NB4 (cell line): ENCODE results near the gene CCDC91.

Source experiments
- DNase-seq: peaks from one replicate; pipeline ENCODE4 v3.0.0; 2010; ENCODE audit warnings: low read depth
- H3K4me3 ChIP-seq: one replicate; pipeline ENCODE4 v1.5.1; 2011; ENCODE audit warnings: mild to moderate bottlenecking, low read depth, low read length, moderate library complexity
- MAX ChIP-seq: IDR thresholded peaks from 2 replicates; pipeline ENCODE4 v1.6.1; 2011; ENCODE audit warnings: low read depth, low read length
- MYC ChIP-seq: IDR thresholded peaks from 2 replicates; pipeline ENCODE4 v1.6.1; 2011; ENCODE audit warnings: low read depth, low read length
- POLR2A ChIP-seq: IDR thresholded peaks from 2 replicates; pipeline ENCODE4 v1.6.1; 2011; ENCODE audit warnings: mild to moderate bottlenecking; ENCODE audit not compliant: insufficient read length; ENCODE audit errors: extremely low read depth
- TF ChIP-seq, protein P1 (sequence below): IDR thresholded peaks from one replicate; pipeline ENCODE4 v1.5.1; 2012; ENCODE audit warnings: low read depth, low read length

Gene CCDC91

DNA sequence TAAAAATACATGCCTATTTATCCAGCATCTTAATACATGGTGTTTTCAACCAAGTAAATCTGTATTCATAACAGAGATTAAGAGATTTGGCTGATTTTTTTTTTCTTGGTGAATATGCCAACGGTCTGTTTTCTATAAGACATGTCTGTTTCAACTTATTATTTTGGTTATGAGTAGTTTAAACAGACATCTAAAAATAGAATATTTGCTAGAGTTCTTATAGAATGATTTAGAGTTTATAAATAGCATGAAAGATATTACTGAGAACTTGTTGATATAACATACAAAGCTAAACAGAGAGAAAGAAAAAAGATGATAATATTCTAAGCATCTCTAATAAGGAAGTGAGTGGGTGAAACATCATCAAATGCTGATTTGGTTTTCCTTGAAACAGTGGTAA lies 199.9 kb downstream of the CCDC91 start:
- TF ChIP-seq MYC (no peak), POLR2A (no peak), MAX (no peak)
- TF ChIP-seq, protein P1, sequence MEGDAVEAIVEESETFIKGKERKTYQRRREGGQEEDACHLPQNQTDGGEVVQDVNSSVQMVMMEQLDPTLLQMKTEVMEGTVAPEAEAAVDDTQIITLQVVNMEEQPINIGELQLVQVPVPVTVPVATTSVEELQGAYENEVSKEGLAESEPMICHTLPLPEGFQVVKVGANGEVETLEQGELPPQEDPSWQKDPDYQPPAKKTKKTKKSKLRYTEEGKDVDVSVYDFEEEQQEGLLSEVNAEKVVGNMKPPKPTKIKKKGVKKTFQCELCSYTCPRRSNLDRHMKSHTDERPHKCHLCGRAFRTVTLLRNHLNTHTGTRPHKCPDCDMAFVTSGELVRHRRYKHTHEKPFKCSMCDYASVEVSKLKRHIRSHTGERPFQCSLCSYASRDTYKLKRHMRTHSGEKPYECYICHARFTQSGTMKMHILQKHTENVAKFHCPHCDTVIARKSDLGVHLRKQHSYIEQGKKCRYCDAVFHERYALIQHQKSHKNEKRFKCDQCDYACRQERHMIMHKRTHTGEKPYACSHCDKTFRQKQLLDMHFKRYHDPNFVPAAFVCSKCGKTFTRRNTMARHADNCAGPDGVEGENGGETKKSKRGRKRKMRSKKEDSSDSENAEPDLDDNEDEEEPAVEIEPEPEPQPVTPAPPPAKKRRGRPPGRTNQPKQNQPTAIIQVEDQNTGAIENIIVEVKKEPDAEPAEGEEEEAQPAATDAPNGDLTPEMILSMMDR = no peak
- H3K4me3 ChIP-seq = no peak overlapping the region
- no peak for DNase-seq

DNA sequence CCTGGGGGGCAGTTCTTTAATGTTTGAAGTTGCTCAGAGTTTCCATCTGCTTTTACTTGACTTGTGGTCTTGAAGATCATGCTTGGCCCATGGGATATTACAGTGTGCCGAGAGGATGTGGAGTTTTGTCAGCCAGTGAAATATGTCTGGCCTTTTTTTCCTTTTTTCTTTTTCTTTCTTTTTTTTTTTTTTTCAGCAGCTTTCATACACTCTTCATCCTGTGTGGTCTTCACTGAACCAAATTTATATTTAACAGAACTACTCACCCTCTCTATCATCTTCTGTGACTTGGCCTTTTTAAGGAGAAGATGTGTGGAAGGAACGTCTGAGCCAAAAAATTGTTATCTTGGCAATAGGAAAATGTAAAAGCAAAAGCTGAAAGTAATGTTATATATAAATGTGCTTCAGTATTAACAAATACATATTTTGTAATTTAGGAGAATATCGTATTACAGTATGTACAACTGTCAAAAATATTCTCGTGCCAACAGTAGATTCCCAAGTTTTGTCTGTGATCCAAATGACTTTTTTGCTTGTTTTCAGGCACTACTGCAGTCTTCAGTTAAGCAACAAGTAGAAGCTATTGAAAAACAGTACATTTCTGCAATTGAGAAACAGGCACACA lies 200.6 kb downstream of the CCDC91 start:
- TF ChIP-seq MAX (no peak), POLR2A (no peak), MYC (no peak)
- TF ChIP-seq, protein P1 = no peak
- H3K4me3 ChIP-seq = no peak overlapping the region
- DNase-seq = no peak

DNA sequence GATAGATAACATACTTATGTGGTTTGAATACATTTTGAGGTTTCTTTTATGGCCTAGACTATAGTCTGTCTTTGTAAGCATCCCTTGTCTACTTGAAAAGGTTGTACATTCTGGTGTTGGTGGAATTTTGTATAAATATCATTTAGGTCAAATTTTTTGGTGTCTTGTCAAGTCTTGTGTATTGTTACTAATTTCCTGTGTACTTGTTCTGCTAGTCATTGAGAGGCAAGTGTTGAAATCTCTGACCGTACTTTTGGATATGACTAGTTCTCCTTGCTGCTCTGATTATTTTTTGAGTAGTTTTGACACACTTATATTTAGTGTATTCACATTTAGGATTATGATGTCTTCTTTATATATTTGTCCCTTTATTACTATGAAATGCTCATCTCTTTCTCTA lies 219.6 kb downstream of the CCDC91 start:
- TF ChIP-seq MAX = no peak
- TF ChIP-seq, protein P1 = no peak
- TF ChIP-seq MYC = no peak
- TF ChIP-seq POLR2A = no peak
- no peak for DNase-seq
- H3K4me3 ChIP-seq = no peak overlapping the region

DNA sequence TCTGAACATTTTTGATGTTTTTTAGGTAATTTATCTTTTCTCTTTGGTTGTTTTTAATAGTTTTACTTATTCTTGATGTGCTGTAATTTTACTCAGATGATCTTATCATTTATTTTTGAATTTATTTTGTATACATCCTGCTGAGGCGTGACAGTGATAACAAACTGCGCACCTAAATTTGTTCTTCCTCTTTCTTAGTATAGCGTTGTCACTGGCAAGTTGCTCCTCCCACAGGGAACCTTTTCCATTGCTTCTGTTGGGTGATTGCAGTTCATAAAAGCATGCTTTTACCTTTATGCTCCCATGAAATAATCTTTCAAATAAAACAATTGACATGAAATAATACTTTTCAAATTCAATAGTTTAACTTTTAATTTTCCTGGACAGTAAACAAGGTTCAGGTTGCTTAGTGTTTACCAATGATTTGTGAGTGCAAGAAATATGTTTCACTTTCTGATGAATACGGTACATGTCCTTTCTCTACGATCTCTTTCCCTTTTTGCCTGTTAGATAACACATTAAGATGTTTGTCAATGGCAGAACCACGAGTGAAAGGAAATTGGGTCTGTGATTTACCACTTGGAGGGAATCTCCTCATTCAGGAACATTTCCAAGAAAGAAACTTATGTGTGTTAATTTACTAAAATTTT lies 223.3 kb downstream of the CCDC91 start:
- TF ChIP-seq MYC = no peak
- TF ChIP-seq, protein P1 = no peak
- TF ChIP-seq POLR2A = no peak
- no peak for TF ChIP-seq MAX
- H3K4me3 ChIP-seq = no peak overlapping the region
- no peak for DNase-seq

- DNase-seq = no peak
- TF ChIP-seq MYC (no peak), MAX (no peak), POLR2A (no peak)
- TF ChIP-seq, protein P1 = no peak
- H3K4me3 ChIP-seq = no peak overlapping the region
These were observed 225.5 kb downstream of the CCDC91 start for GRCh38 chr12:28415755-28416154.
